HL-60 (cell line): ENCODE results near the gene CPLX4.

Source experiments
- SPI1 ChIP-seq: IDR thresholded peaks from 2 replicates; pipeline ENCODE4 v1.6.1; 2012; ENCODE audit warnings: low read depth, mild to moderate bottlenecking, borderline replicate concordance
- TF ChIP-seq, protein P1 (sequence below): IDR thresholded peaks from one replicate; pipeline ENCODE4 v1.5.1; 2011; ENCODE audit warnings: low read length, control low read depth, inconsistent platforms; ENCODE audit not compliant: insufficient read depth

DNA sequence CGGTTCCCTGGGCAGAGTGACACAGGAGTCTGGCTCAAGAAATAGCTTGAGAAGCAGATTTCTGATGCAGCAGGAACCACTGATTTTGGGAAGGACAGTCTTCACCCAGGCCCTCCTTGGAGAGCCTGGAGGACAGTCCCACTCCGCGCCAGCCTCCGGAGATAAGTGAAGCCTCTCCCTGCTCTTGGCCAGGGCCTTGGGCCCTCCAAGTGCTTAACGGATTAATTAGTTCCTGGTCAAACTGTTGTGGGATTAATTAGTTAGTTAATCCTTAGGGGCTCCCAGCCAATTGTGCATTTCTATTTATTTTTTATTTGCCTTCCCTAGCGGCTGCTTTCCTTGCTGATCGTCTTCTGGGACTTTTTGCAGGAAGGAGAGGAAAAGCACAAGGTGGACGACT, 19.6 kb downstream of the CPLX4 start:
- TF ChIP-seq, protein P1, sequence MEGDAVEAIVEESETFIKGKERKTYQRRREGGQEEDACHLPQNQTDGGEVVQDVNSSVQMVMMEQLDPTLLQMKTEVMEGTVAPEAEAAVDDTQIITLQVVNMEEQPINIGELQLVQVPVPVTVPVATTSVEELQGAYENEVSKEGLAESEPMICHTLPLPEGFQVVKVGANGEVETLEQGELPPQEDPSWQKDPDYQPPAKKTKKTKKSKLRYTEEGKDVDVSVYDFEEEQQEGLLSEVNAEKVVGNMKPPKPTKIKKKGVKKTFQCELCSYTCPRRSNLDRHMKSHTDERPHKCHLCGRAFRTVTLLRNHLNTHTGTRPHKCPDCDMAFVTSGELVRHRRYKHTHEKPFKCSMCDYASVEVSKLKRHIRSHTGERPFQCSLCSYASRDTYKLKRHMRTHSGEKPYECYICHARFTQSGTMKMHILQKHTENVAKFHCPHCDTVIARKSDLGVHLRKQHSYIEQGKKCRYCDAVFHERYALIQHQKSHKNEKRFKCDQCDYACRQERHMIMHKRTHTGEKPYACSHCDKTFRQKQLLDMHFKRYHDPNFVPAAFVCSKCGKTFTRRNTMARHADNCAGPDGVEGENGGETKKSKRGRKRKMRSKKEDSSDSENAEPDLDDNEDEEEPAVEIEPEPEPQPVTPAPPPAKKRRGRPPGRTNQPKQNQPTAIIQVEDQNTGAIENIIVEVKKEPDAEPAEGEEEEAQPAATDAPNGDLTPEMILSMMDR: no peak
- TF ChIP-seq SPI1: no peak
